ACHN (cell line): ENCODE data around the gene SCGB1C2.
"Not testable (repeated sequence)": the region's sequence is repeated elsewhere in the genome, so short reads cannot be mapped to it uniquely, and the experiment has no call there.

Experiments used
- DNase-seq: peaks from one replicate; pipeline ENCODE4 v3.0.0-alpha.2; 2015
- in situ Hi-C: cut with HindIII; loops from 2 replicates; pipeline ENCODE4 v1.10.0; 2017; ENCODE audit warnings: low sequenced_read_pairs, low pct_ligation_motif_present, low pct_unique_long_range_greater_than_20kb

The SCGB1C2 gene

DNA sequence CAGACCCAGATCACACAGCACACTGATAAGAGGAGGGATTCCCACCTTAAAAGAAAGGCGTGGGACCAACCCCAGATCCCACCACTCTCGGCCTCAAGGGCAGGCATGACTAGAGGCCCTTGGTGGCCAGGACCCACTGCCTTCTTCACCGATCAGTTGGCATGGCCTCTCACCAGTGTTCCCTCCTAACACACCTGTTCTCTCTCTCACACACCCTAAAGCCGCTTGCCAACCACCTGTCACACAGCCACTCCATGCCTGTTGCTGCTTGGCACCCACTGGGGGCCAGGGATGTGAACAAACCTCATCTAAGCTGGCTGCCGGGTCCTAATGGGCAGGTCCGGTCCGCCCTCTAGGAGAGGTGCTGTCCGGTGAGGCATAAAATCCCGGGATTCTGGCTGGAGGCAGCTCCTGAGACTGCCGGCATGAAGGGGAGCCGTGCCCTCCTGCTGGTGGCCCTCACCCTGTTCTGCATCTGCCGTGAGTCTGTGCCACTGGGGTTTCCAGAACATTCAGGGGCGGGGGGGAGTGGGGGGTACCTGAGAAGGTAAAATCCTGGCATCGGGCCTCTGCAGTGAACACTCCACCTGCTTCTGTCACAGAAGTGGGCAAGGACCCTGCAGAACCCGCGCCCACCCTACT is at the start of gene SCGB1C2:
Gene SCGB1C2, plus strand, starts transcription at position 404 of the 642 bp plus-strand sequence. Its CDS starts 22 bp downstream, at position 426.
- in situ Hi-C loops, DNase-seq: not testable (repeated sequence)

DNA sequence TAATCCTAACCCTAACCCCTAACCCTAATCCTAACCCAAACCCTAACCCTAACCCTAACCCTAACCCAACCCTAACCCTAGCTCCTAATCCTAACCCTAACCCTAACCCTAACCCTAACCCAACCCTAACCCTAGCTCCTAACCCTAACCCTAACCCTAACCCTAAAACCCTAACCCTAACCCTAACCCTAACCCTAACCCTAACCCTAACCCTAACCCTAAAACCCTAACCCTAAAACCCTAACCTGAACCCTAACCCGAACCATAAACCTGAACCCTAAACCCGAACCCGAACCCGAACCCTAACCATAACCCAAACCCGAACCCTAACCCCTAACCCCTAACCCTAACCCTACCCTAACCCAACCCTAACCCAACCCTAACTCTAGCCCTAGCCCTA is 24.3 kb upstream of the SCGB1C2 start:
- DNase-seq, in situ Hi-C loops: not testable (repeated sequence)

DNA sequence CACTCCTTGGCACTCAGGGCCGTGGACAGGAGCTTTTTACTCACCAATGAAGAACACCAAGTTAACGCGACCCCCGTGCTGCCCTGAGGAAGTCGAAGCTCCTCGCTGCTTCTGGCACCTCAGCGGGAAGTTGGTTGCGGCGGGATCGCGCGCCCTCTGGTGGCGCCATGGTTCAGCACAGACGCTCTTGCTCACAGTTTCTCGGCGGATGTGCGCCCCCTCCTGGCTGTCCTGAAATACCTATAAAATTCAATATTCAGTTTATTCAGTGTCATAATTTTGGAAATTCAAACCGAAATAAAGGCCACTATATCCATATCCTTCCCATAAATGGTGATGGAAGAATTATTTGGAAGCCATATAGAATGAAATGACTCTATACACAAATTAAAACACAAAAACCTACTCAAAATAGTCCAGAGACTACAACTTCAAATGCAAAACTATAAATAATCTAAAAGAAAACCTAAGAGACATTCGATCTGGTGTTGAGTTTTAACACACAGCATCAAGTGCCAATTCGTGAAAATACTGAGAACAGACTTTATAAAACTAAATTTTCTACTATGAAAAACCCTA is 18.9 kb upstream of the SCGB1C2 start:
- in situ Hi-C loops, result not testable (repeated sequence)

DNA sequence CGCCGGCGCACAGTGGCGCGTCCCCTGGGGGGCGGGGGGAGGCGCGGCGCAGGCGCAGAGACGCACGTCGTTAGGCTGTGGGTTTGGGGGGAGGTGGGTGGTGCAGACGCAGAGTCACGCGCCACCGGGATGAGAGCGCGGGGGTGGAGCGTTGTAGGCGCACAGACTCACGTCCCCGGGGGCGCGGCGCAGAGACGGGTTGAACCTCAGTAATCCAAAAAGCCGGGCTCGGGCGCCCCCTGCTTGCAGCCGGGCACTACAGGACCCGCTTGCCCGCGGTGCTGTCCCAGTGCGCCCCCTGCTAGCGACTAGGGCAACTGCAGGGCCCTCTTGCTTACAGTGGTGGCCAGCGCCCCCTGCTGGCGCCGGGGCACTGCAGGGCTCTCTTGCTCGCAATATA is 3.4 kb upstream of the SCGB1C2 start:
- in situ Hi-C loops, DNase-seq: not testable (repeated sequence)

More for the DNA sequence above, 18.9 kb upstream of the SCGB1C2 start:
- DNase-seq, result peak; percentile 39

DNA sequence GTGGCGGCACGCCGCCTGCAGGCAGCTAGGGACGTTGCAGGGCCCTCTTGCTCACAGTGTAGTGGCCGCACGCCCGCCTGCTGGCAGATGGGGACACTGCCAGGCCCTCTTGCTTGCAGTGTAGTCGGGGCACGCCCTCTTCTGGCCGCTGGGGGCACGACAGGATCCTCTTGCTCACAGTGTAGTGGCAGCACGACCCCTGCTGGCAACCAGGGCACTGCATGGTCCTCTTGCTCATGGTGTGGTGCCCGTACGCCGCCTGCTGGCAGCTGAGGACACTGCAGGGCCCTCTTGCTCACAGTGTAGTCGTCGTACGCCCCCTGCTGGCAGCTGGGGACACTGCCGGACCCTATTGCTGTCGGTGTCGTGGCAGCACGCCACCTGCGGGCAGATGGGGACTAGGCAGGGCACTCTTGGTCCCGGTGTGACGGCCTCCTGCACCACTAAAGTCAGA is 3.0 kb upstream of the SCGB1C2 start:
- in situ Hi-C loops, DNase-seq: not testable (repeated sequence)

DNA sequence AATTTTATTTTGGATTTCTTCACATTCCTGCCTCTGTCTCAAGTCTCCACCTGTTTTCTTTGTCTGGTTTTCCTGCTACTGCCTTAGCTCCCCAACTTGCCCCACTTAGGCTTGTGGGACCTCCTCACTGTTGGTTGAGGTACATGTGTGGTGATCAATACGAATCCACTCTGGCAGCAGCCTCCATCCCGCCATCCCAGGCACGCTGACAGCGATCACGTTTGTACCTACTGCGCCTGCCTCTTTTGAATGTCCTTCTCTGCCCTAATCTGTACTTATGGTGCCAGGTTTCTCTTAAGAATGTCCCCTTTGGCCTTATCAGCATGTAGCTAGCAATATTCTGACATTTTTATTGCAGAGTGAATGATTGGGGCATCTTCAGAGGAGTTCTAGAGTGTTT is 2.3 kb upstream of the SCGB1C2 start:
- DNase-seq, in situ Hi-C loops: not testable (repeated sequence)

DNA sequence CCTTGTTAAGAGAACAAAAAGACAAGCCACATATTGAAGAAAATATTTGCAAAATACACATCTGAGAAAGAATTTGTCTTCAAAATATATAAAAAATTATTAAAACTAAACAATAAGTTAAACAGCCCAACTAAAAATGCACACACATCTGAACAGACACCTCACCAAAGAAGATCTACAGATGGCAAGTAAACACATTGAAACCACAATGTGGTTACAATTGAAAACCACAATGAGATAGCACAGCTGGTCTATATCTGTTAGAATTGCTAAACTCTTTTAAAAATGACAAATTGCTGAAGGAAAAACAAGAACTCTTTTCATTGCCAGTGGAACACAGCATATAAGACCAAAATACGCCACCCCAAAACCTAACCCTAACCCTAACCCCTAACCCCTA is 1.5 kb upstream of the SCGB1C2 start:
- in situ Hi-C loops, DNase-seq: not testable (repeated sequence)

DNA sequence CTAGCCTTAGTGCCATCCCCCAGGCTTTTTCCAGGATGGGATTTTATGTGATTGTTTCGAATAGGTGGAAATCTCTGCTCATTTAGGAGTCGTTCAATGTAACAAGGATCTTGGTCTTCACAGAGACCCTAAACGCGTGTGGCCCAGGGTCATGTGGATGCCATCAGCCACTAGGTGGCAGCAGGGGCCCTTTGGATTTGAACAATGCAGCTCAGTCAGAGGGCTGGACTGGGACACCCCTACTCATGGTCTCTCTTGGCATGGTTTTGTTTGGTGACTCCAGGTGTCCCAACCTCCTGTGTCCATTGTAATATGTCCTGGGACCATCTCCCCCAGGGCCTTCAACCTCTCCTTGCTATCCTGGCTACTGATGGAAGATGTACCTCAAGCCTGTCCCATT is 838 bp upstream of the SCGB1C2 start:
- DNase-seq, in situ Hi-C loops: not testable (repeated sequence)

DNA sequence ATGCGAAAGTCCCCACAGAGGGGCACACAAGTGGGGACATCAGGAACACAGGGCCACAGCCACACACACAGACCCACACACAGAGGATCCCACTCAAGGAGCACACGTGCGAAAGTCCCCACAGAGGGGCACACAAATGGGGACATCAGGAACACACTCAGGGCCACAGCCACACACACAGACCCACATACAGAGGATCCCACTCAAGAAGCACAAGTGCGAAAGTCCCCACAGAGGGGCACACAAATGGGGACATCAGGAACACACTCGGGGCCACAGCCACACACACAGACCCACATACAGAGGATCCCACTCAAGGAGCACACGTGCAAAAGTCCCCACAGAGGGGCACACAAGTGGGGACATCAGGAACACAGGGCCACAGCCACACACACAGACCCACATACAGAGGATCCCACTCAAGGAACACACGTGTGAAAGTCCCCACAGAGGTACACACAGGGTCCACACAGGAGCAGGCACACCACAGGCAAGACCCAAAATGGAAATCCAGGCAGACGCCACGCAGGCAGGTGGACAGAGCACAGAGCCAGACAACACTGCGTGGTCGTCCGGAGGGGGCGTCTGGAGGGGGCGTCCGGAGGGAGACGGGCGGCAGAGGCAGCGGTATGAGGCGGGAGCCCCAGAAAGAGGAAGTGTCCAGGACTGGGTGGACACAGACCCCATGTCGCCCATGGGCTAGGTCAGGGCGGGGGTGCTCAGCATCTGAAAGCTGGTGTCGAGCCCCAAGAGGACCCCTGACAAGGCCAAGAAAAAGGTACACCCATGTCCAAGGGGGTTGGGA is 2.2 kb downstream of the SCGB1C2 start:
- DNase-seq, in situ Hi-C loops: not testable (repeated sequence)

DNA sequence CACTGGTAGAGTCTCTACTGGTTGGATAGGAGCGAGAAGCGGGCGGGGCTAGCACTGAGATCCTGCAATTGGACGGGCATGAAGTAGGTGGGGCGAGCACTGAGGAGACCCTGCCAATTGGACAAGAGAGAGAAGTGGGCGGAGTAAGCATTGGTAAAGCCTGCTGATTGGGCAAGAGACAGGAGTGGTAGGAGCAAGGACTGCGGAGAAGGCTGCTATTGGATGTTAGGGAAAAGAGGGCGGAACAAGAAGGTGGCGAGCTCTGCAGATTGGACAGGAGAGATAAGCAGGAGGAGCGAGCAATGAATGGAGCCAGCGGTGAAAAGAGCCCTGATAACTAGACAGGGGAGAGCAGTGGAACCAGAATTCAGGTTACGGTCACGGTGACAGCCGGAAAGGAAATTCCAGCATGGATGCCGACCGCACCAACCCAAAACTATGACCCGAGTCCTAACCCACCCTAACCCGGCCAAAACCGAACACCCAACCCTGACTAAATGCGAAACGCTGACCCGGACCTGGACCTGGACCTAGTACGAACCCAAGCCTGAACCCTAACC is 4.8 kb downstream of the SCGB1C2 start:
- no peak for DNase-seq
- in situ Hi-C loops, result no loop called here

DNA sequence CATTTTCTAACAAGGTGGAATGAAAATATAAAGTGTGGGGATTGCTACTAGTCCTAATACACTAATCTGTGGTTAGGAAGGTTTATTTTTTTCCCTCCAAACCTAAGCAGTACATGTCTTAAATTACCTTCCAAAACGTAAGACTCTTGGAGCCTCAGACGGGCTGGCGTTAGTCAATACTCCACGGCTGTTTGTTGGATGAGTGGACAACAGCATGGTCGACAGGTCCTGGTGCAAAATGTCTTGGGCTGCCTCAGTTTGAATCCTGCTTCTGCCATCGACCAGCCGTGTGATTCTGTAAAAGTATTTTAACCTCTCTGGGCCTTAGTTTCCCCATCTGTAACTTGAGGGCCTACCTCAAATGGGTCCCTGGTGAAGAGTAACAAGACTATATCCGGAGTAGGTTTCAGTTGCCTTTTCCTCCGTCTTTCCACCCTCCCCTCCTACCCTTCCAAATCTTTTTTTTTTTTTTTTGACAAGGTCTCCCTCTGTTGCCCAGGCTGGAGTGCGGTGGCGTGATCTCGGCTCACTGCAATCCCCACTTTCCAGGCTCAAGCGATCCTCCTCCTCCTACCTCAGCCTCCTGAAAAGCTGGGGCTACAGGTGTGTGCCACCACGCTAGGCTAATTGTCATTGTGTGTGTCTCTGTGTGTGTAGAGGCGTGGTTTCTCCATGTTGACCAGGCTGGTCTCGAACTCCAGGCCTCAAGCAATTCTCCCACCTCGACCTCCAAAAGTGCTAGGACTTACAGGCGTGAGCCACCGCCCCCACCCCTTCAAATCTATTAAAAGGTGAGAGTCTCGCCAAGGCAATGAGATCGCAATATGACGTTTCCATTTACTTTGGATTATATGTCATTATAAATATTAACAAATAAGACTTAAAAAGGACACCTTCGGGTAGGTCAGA is 5.8 kb downstream of the SCGB1C2 start:
- DNase-seq, result no peak
- in situ Hi-C loops, result no loop called here

DNA sequence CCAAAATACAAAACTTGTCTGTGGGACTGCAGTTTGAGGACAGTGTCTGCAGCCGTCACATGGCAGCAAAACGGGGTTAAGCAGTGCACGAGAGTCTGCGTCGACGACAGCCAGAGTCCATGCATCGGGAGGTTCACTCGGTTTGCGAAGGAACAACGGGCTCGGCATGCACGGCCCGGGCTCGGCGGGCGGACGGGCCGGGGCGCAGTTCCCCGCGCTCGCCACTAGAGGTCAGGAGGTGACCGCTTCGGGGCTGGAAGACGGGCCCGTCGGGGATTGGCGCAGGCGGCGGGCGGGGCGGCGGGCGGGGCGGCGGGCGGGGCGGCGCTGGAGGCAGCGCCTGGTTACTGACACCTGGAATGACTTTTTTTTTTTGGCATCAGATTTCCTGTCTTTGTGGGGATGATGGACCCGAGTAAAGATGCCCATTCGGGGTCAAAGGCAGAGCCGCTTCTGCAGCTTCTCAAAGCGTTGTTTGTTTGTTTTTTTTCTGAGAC is 6.5 kb downstream of the SCGB1C2 start:
- in situ Hi-C loops, result no loop called here

DNA sequence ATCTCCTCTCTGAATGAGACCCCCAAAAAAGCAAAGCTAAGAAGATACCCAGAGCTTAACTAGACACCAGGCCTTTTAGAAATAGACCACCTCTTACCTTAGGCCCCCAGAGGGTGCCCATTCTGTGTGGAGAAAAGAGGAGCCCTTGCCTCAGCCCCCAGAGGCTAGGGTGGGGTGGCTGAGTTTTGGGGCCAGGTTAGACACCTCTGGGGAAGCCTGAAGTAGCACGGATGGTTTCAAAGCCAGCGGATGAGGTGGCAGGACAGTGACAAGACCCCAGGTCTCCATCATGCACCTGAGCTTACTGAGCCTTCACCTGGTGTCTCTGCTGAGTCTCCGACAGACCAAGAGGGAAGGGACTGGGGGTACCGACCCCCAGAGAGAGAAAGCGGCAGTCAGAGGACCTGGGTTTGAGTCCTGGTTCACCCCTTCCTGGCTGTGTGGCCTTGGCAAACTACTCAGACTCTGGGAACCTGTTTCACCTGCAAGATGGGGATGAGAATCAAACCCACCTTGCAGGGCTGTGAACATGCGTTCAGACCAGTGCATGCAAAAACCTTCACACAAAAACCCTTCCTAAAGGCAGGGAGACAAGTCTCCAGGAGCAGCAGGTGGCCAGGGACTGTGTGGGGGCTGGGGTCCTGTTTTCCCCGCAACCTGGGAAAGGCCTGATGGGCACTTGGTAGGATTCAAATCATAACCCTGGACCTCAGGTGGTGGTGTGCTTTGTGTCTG is 7.7 kb downstream of the SCGB1C2 start:
- DNase-seq, result no peak
- in situ Hi-C loops, result no loop called here

More for the DNA sequence above, 6.5 kb downstream of the SCGB1C2 start:
- DNase-seq, result peak; percentile 75

DNA sequence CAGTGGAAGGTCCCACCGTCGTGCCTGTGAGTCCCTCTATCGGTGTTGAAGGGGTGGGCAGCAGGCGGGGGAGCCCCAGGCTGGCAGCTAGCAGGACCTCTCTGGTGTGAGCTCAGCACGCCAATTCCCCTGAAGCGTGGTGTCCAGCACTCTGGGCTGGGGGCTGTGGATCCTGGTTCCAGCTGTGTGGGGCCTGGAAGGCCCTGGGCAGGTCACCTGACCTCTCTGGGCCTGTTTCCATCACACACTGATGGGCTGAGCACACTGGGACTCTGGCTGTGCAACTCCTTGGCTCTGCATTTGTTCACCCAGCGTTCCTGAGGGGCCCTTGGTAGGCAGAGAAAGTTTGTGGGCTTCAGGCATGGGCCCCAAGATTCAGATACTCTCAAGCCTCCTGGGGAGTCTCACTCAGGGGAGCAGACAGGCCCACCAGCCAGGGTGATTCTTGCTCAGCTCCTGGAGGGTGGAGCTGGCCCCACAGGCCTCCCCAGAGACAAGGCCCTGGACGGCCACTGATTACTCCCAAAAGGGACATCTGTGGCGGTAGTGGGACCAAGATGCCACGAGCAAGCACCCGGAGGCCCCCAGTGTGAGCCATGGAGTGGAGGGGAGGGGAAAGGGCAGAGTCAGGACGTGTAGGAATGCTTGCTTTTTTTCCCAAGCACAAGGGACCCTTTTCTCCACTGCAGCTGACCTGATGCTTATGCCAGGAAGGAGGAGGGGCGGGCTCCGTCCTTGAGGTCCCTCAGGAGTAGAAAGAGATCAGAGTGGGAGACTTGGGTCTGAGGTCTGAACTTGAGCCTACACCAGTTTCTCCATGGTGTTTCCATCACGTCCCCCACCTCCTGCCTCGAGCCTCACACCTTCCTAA is 8.5 kb downstream of the SCGB1C2 start:
- in situ Hi-C loops, result no loop called here
- no peak for DNase-seq

DNA sequence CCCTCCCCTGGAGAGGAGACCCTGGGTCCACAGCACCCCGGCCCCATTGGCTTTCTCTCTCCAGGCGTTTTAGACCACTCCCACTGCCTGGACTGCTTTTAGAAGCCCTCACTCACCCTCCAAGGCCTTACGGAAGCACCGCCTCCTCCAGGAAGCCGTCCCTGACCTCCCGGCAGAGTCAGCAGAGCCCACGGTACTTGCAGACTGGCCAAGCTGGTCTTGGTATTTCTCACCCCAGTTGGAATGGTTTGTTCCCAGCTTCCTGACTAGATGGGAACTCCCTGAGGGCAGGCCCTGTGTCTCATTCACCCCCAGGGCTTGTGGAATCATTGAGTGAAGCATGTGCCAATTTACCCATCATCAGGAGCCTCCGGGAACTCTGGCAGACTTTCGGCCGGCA is 9.2 kb downstream of the SCGB1C2 start:
- no peak for DNase-seq
- in situ Hi-C loops, result no loop called here

DNA sequence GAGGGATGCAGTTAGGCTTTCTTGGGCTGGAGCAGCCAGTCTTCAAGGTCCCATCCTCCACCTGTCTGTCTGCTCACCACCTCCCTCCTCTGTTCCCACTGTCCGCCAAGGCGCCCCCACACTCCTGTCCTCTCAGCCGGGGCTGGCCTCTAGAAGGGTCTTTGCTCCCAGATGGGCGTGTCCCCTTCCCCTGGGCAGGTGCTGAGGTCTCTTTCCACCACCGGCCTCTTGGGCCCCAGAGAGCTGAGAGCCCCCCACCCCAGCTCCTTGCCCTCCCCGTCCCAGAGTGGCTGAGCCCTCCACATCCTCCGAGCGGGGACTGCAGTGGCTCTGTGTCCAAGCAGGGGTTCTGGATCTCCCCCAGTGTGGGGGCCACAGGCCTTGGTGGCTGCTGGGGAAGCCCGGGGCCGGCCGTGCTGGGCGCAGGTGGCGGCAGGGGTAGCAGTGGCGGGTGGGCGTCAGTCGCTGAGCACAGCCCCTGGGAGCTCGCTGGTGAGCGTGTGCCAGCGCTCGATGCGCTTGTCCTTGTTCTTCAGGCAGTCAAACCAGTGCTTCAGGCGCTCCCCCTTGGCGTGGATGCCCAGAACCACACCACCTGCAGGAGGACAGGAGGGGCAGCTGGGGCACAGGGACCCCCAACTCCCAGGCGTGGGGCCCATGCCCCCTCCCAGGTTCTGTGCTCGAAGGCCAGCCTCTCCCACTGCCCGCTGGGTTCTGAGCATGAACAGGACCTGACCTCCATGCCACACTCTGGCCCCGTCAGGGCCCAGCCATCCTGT is 9.8 kb downstream of the SCGB1C2 start:
- DNase-seq, result no peak
- in situ Hi-C loops, result no loop called here
